ENCODE results near the gene PARVB.

The PARVB gene

DNA sequence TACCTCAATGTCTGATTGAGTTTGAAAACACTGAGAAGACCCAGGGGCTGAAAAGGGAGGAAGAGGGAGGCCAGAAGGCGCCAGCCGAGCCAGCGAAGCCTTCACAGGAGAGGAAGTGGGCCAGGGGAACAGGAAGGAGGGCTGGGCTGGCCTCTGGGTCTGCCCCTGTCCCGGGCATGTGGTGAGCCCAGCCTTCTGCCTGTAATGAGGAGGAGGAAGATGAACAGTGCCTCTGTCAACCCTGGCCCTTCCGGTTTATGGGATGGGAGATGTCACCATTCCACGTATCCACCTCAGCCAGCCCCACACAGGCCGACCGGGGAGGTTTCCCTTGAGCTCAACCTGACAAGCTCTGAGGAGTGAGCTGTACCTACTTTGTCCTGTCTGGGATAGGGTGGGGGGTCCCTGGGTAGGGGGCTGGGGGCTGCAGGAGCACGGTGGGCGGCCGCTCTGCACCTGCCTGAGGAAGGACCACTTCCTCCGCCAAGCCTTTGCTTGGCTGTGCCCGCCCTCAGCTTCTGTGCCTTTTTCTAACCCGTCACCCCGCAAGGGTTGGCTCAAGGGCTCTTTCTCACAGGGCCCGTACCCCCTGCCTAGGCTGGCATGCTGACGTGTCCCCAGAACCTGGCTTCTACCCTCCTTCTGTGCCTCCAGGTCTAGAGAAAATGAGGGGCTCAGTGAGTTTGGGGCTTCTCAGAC, 158.6 kb downstream of the PARVB start:
- no peak for DNase-seq (ENCODE audit: low read depth)
- TF ChIP-seq, protein P1, sequence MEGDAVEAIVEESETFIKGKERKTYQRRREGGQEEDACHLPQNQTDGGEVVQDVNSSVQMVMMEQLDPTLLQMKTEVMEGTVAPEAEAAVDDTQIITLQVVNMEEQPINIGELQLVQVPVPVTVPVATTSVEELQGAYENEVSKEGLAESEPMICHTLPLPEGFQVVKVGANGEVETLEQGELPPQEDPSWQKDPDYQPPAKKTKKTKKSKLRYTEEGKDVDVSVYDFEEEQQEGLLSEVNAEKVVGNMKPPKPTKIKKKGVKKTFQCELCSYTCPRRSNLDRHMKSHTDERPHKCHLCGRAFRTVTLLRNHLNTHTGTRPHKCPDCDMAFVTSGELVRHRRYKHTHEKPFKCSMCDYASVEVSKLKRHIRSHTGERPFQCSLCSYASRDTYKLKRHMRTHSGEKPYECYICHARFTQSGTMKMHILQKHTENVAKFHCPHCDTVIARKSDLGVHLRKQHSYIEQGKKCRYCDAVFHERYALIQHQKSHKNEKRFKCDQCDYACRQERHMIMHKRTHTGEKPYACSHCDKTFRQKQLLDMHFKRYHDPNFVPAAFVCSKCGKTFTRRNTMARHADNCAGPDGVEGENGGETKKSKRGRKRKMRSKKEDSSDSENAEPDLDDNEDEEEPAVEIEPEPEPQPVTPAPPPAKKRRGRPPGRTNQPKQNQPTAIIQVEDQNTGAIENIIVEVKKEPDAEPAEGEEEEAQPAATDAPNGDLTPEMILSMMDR (IDR thresholded peaks at IDR 0.05; ENCODE audit: low read length, missing control alignments), result no peak
- no peak overlapping the region for H3K4me3 ChIP-seq (replicated peaks; ENCODE audit: low read depth, low read length)

DNA sequence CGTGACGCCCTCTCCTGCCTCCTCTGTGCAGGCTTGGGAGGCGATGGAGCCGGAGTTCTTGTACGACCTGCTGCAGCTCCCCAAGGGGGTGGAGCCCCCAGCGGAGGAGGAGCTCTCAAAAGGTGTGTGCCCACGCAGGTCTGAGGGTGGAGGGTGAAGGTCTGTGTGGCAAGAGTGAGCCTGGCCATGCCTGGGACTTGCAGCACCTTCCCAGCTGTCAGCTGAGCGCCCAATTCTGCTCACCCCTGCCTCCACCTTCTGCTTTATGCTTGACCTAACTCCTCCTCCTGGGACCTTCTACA, 159.1 kb downstream of the PARVB start:
- H3K4me3 ChIP-seq (replicated peaks; ENCODE audit: low read depth, low read length), result no peak overlapping the region
- DNase-seq (ENCODE audit: low read depth), result no peak
- TF ChIP-seq, protein P1 (IDR thresholded peaks at IDR 0.05; ENCODE audit: low read length, missing control alignments), result no peak

DNA sequence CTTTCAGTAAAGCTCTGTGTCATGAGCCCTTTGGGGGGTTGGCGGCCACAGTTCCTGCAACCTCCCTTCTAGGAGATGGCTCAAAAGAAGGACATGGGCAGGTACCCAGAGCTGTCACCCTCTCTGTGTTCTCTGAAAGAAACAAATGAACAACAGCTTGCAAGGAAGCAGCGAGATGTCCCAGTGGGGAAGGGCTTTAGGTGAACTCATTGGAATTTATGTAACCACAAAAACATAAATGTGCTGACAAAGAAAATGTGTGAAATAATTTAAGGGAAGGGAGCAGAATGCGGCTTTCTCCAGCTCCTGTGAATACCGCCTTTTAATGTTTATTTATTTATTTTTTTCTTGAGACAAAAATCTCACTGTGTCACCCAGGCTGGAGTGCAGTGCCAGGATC, 159.9 kb downstream of the PARVB start:
- no peak for DNase-seq (ENCODE audit: low read depth)
- TF ChIP-seq, protein P1 (IDR thresholded peaks at IDR 0.05; ENCODE audit: low read length, missing control alignments), result no peak
- H3K4me3 ChIP-seq (replicated peaks; ENCODE audit: low read depth, low read length), result no peak overlapping the region

DNA sequence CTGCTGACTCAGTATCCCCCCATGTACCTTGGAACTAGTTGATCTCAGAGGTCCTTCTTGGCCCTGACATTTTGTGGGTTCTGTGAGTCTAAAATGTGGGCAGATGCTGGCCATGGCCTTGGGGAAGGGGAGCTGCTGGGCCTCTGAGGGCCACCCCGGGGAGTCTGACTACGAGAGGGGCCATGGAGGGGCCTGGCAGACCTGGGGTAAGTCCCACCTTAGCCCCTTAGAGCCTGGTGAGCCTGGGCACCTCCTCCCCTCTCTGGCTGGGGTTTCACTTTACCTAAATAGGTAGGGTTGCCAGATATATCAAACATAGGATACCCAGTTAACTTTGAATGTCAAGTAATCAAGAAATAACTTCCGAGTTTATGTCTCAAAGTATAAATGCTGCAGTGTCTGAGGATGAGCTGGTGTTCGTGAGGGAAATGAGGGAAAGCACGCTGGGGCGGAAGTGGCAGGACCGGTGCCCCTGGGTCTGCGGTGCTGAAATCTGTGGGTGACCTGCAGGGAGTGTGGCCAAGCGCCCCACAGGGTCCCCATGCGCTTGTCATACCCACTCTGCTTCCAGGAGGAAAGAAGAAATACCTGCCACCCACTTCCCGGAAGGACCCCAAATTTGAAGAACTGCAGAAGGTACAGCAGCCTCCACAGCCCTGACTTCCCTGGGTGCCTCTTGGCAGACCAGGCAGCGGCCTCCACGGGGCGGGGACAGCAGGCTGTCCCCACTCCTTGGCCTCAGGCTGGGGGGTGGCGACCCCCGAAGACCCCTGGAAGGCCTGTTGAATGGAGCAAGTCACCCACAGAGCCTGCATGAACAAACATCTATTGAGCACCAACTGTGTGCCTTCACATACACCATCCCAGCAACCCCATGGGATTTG, 161.4 kb downstream of the PARVB start:
- TF ChIP-seq, protein P1 (IDR thresholded peaks at IDR 0.05; ENCODE audit: low read length, missing control alignments), result no peak
- DNase-seq (ENCODE audit: low read depth), result no peak
- H3K4me3 ChIP-seq (replicated peaks; ENCODE audit: low read depth, low read length), result no peak overlapping the region

DNA sequence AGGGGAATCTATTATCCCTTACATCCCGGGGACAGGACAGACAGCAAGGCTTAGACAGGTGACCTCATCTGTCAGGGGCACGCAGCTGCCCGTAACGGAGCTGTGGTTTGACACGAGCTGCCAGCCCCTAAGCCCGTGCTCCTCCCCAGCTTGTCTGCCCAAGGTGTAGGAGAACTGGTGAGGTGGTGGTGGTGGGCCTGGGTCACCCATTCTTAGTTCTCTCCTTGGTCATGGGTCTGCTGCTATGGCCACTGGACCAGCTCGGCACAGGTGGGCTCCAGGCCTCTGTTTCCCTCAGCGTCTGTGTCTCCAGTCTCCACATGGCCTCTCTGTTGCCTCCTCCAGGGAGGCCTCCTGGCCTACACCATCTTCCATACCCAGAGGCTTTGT, 162.0 kb downstream of the PARVB start:
- DNase-seq (ENCODE audit: low read depth), result no peak
- TF ChIP-seq, protein P1 (IDR thresholded peaks at IDR 0.05; ENCODE audit: low read length, missing control alignments), result no peak
- H3K4me3 ChIP-seq (replicated peaks; ENCODE audit: low read depth, low read length), result no peak overlapping the region

DNA sequence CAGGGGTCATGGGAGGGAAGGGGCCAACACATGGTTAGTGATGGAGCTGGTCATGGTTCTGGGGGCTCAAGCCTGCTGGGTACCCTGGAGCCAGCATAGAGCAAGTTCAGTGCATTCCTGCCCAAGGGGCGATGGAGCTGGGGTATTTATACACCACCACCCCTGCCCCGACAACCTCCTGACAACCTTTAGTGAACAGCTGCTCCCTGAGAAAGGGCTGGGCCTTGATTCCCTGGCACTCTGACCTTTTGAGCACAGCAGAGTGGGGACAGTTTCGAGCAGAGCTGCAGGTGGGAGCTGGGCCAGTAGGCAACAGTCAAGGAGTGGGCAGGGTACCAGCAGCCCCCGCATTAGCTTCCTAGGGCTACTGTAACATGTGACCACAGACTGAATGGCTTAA, 162.6 kb downstream of the PARVB start:
- TF ChIP-seq, protein P1 (IDR thresholded peaks at IDR 0.05; ENCODE audit: low read length, missing control alignments), result no peak
- H3K4me3 ChIP-seq (replicated peaks; ENCODE audit: low read depth, low read length), result no peak overlapping the region
- no peak for DNase-seq (ENCODE audit: low read depth)

Data from fibroblast of pulmonary artery (primary cell).